WERI-Rb-1 (cell line): Measurements from ENCODE around the gene SLC39A10.

Experiments used
- DNase-seq: peaks from one replicate; pipeline ENCODE4 v3.0.0-alpha.2; 2020
- H3K27ac ChIP-seq: fragments of 250-450 bp; sonication (Bioruptor Pico); 2 replicates; pipeline ENCODE4 v1.5.1; 2020; ENCODE audit warnings: mild to moderate bottlenecking, moderate library complexity
- H3K27me3 ChIP-seq: fragments of 250-450 bp; sonication (Bioruptor Pico); 2 replicates; pipeline ENCODE4 v1.5.1; 2021; ENCODE audit warnings: mild to moderate bottlenecking, low read depth, moderate library complexity; ENCODE audit not compliant: insufficient read depth, severe bottlenecking
- H3K36me3 ChIP-seq: fragments of 250-450 bp; sonication (Bioruptor Pico); 2 replicates; pipeline ENCODE4 v1.5.1; 2020; ENCODE audit warnings: mild to moderate bottlenecking, moderate library complexity
- H3K4me3 ChIP-seq: 2 replicates; pipeline ENCODE4 v1.5.1; 2011; ENCODE audit warnings: low read depth, mild to moderate bottlenecking, control low read depth, low read length
- H3K9me3 ChIP-seq: fragments of 250-450 bp; sonication (Bioruptor Pico); 2 replicates; pipeline ENCODE4 v1.5.1; 2021; ENCODE audit warnings: mild to moderate bottlenecking, moderate library complexity; ENCODE audit not compliant: severe bottlenecking
- TF ChIP-seq, protein P1 (sequence below): IDR thresholded peaks from 2 replicates; pipeline ENCODE4 v1.5.1; 2011; ENCODE audit warnings: low read depth, mild to moderate bottlenecking, control low read depth, inconsistent platforms, low read length

SLC39A10 gene

DNA sequence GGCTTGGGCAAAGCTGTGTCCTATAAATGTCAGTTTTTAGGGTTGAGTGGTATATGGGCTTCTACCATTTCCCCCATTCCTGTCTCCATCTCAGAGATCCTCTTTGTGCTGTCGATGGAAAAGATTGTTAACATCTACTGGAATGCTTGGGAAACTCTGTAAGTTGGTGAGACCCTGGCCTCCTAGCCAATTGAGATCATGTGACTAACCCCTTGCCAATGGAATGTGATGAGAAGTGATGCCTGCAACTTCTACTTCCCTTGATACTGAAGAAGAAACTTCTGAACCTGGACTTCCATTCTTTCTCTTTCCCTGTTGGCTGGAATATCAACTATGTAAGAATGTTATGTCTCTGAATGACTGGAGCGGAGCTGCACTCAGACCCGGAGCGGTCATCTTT lies 14.5 kb downstream of the SLC39A10 start:
- H3K9me3 ChIP-seq: no peaks in the 10 kb centered on the region
- H3K27ac ChIP-seq: no peak overlapping the region
- TF ChIP-seq, protein P1, sequence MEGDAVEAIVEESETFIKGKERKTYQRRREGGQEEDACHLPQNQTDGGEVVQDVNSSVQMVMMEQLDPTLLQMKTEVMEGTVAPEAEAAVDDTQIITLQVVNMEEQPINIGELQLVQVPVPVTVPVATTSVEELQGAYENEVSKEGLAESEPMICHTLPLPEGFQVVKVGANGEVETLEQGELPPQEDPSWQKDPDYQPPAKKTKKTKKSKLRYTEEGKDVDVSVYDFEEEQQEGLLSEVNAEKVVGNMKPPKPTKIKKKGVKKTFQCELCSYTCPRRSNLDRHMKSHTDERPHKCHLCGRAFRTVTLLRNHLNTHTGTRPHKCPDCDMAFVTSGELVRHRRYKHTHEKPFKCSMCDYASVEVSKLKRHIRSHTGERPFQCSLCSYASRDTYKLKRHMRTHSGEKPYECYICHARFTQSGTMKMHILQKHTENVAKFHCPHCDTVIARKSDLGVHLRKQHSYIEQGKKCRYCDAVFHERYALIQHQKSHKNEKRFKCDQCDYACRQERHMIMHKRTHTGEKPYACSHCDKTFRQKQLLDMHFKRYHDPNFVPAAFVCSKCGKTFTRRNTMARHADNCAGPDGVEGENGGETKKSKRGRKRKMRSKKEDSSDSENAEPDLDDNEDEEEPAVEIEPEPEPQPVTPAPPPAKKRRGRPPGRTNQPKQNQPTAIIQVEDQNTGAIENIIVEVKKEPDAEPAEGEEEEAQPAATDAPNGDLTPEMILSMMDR: no peak
- no peaks in the 10 kb centered on the region for H3K36me3 ChIP-seq
- no peaks in the 10 kb centered on the region for H3K27me3 ChIP-seq
- DNase-seq: no peak
- no peak overlapping the region for H3K4me3 ChIP-seq

DNA sequence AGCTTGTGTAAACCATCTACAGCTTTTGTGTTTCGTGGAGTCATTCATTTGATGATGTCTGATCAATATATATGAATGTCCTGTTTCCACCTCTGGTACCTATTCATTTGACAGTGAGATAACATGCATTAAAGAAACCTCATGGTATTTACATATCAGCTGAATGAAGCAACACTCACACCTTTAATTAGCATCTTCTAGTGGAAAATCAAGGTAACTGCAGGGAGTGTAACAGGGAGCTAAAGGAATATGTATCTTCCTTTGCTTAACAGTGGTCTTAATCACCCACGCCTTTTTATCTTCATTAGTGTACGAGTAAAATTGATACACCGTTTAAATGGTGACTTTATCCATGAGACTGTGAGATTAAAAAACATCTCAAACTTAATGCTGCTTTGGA lies 15.6 kb downstream of the SLC39A10 start:
- no peak for DNase-seq
- Histone ChIP-seq H3K27me3 (no peaks in the 10 kb centered on the region), H3K4me3 (no peak overlapping the region), H3K9me3 (no peaks in the 10 kb centered on the region), H3K27ac (no peak overlapping the region), H3K36me3 (no peaks in the 10 kb centered on the region)
- TF ChIP-seq, protein P1: peak; percentile 24; the same call in 1 of the 2 replicates

DNA sequence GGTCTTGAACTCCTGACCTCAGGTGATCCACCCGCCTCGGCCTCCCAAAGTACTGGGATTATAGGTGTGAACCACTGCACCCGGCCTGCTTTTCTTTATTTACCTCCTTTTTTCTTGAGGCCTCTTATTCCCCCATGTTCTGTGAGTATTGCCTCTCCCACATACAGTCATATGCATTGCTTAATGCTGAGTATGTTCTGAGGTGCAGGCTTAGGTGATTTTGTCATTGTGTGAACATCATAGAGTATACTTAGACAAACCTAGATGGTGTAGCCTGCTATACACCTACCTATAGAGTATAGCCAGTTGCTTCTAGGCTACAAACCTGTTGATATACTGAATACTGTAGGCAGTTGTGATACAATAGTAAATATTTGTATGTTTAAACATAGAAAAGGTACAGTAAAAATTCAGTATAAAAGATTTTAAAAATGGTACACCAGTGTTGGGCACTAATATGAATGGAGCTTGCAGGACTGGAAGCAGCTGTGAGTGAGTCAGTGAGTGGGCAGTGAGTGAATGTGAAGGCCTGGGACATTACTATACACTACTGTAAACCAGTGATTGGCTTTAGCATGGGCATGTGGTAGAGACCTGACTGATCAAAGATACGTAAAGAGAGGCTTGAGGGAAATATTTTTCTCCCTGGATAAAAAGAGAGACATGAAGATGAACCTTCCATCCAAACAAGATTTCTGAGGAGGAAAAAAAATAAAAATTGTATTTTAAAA lies 17.6 kb downstream of the SLC39A10 start:
- H3K36me3 ChIP-seq: no peaks in the 10 kb centered on the region; the same call in 1 of the 2 replicates
- H3K9me3 ChIP-seq: no peaks in the 10 kb centered on the region
- TF ChIP-seq, protein P1: no peak
- H3K27me3 ChIP-seq: no peaks in the 10 kb centered on the region
- H3K27ac ChIP-seq: no peak overlapping the region
- no peak for DNase-seq
- no peak overlapping the region for H3K4me3 ChIP-seq

DNA sequence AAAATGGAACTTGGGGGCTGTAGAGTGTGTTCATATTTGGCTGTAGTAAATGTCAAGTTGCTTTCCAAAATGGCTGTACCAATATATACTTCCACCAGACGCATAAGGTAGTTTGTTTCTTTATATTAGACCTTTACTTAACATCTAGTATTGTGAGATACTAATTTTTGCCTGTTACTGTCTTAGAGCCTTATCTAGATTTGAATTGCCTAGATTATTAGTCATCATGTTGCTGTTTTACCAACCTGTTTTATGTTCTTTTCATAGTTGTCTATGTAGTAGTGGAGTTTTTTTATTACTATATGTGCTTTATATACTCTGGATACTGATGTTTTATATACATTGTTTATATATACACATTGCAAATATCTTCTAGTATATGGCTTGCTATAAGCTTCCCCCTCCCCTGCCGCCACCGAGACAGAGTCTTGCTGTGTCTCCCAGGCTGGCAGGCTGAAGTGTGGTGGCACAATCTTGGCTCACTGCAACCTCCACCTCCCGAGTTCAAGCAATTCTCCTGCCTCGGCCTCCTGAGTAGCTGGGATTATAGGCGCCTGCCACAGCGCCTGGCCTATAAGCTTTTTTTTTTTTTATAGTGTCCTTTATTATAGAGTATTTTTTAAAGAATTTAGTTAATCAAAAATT lies 18.9 kb downstream of the SLC39A10 start:
- Histone ChIP-seq H3K9me3 (no peaks in the 10 kb centered on the region), H3K4me3 (no peak overlapping the region), H3K27ac (no peak overlapping the region), H3K27me3 (no peaks in the 10 kb centered on the region), H3K36me3 (peaks cover 9% of the 10 kb centered on the region)
- no peak for DNase-seq
- TF ChIP-seq, protein P1: no peak

DNA sequence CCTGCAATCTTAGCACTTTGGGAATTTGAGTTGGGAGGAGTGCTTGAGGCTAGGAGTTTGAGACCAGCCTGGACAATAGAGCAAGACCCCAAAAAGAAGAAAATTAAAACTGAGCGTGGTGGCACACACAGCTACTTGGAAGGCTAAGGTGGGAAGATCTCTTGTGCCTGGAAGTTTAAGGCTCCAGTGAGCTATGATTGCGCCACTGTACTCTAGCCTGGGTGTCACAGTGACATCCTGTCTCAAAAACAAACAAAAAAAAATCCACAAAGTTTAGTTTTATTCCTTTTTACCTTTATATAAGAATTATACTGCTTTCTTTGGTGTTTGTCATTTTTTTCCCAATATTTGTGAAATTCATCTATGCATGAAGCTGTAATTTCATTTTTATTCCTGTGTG lies 20.3 kb downstream of the SLC39A10 start:
- H3K27ac ChIP-seq: no peak overlapping the region
- no peak overlapping the region for H3K4me3 ChIP-seq
- H3K36me3 ChIP-seq: peaks cover 15% of the 10 kb centered on the region
- no peak for DNase-seq
- TF ChIP-seq, protein P1: no peak
- H3K9me3 ChIP-seq: no peaks in the 10 kb centered on the region
- H3K27me3 ChIP-seq: no peaks in the 10 kb centered on the region
